Stimulated activated CD8-positive, alpha-beta memory T cell treated with anti-CD3 and anti-CD28 coated beads, Interleukin-4, amount 100 ng/mL, for 1 hour (primary cell): Measurements from ENCODE around the gene SFI1.

Experiments
- DNase-seq, 2 donors: peaks; one replicate each; pipeline ENCODE4 v3.0.0-alpha.2; 2020; ENCODE audit warnings: low read depth in 2 of 2, low spot score in 1 of 2

Gene SFI1

GRCh38 chr22:31661851-31662667, 165.7 kb downstream of the SFI1 start, which contains the start of gene PISD:
PISD (minus strand) TSS chr22:31662215; CDS start chr22:31662208, 7 bp downstream.
- DNase-seq, result peak; percentile 89 to 91

DNA sequence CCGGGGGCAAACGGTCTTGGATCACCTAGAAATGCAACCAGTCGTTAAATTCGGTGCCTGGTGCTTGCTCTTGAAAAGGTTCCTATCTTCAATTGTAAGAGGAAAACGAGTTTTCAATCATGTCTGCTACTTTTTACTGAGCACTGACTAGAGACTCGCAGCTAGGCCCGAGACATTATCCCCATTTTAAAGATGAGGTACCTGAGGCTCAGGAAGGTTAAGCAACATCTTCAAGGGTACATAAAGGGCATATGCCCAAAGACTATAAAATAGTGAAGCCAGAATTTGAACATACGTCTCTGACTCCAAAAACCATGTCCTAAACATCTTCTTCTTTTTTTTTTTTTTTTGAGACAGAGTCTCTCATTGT, 166.3 kb downstream of the SFI1 start:
- no peak for DNase-seq
